Measurements from ENCODE around the gene RBPJ.

GRCh38 chr4:26310264-26310663 lies 10.6 kb upstream of the RBPJ start:
- TF ChIP-seq CTCF (conservative IDR thresholded peaks at IDR 0.05; ENCODE audit: low read length) (no peak), EZH2phosphoT487 (IDR thresholded peaks at IDR 0.05; ENCODE audit: borderline replicate concordance) (no peak)

All from Loucy (cell line).